GM10266 (cell line): ENCODE data around the gene AIRE.

ENCODE experiments used
- DNase-seq: peaks from one replicate; pipeline ENCODE4 v3.0.0; 2012; ENCODE audit errors: extremely low spot score
- TF ChIP-seq, protein P1 (sequence below): IDR thresholded peaks from 2 replicates; pipeline ENCODE4 v1.5.1; 2012; ENCODE audit warnings: mild to moderate bottlenecking, low read depth; ENCODE audit not compliant: control insufficient read depth, insufficient read depth; ENCODE audit errors: missing control alignments

The AIRE gene

DNA sequence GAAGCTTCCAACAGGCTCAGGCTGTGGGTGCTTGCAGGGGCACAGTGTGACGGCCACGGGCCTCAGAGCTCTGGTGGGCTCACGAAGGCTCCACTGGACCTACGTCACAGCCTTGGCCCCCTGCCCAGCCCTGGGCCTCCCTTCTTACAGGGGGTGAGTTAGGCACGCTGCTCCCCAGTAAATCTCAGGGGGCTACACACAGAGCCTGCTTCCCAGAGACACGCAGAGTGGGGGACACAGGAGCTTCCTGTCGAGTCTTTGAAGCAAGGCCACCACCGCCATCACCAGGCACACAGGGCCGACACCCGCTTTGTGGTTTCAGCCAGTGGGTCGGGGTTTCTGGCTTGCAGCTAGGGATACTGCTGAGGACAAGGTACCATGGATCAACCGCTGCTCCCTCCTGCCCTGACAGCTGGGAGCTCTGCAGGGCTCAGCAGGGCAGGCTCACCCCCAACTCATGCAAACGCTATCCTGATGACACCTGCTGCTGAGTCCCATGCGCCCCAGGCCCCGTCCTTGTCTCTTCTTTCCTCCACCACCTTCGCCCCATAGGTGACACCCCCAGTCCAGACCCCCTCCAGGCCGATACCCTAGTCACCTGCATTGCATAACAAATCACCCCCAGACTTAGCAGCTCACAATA, 59.0 kb downstream of the AIRE start:
- DNase-seq = no peak
- TF ChIP-seq, protein P1, sequence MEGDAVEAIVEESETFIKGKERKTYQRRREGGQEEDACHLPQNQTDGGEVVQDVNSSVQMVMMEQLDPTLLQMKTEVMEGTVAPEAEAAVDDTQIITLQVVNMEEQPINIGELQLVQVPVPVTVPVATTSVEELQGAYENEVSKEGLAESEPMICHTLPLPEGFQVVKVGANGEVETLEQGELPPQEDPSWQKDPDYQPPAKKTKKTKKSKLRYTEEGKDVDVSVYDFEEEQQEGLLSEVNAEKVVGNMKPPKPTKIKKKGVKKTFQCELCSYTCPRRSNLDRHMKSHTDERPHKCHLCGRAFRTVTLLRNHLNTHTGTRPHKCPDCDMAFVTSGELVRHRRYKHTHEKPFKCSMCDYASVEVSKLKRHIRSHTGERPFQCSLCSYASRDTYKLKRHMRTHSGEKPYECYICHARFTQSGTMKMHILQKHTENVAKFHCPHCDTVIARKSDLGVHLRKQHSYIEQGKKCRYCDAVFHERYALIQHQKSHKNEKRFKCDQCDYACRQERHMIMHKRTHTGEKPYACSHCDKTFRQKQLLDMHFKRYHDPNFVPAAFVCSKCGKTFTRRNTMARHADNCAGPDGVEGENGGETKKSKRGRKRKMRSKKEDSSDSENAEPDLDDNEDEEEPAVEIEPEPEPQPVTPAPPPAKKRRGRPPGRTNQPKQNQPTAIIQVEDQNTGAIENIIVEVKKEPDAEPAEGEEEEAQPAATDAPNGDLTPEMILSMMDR = no peak

DNA sequence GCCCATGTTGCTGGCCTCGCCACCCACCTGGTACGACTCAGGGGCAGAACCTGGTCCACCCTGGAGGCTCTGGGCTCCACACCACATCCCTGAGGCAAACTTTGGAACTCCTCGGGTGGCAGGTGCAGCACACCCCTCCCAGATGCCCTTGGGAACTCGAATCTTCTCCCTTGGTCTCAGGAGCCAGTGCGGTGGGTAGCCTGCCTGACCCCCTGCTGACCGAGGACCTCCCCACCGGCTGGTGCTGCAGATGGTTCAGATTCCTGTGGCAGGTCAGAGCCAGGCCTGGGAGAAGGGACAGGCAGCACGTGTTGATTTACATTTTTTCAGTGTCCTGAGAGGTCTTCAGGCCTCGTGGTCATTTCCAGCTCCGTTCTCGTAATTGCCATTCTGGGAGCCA, 59.8 kb downstream of the AIRE start:
- no peak for DNase-seq
- TF ChIP-seq, protein P1 = no peak

DNA sequence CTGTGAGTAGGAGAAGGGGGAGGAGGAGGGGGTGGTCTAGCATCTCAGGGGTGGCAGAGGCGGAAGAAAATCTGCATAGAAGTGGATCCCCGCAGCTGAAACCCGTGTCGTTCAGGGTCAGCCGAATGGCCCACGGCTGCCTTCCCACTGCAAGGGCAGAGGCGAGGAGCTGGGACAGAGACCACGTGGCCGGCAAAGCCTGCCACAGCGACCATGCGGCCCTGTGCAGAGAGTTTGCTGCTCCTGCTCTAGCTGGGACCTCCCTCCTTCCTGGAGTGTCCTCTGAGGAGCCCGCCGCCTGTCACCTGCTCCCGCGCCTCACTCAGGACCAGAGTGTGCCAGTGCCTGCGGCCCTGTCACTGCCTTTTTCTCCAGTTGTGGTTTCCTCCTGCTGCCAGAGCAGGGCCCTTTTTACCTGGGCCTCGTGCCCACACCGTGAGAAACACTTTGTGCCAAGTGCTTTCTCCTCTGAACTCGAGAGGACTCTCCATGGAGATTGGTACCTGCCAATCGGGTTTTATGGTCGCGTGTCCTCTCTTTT, 62.3 kb downstream of the AIRE start:
- TF ChIP-seq, protein P1 = no peak
- DNase-seq = no peak
